Muscle layer of colon (tissue), 2 donors: ENCODE results near the gene NCOR1.
A peak's percentile ranks its signal among the peaks of the same experiment; 100 is the strongest.
"Not testable (repeated sequence)": the region's sequence is repeated elsewhere in the genome, so short reads cannot be mapped to it uniquely, and the experiment has no call there.

Experiments used
- H3K27ac ChIP-seq: one replicate; pipeline ENCODE4 v1.7.0; 2013; ENCODE audit warnings: low read depth, mild to moderate bottlenecking, low read length, moderate library complexity
- H3K27me3 ChIP-seq, 2 donors: one replicate each; pipeline ENCODE4 v1.7.0; 2013; ENCODE audit warnings: low read length in 2 of 2, mild to moderate bottlenecking in 2 of 2; ENCODE audit not compliant: insufficient read depth in 2 of 2, control insufficient read depth in 1 of 2
- H3K36me3 ChIP-seq: one replicate; pipeline ENCODE4 v1.7.0; 2013; ENCODE audit warnings: mild to moderate bottlenecking, low read length; ENCODE audit not compliant: insufficient read depth
- H3K4me1 ChIP-seq: one replicate; pipeline ENCODE4 v1.7.0; 2013; ENCODE audit warnings: mild to moderate bottlenecking, low read length; ENCODE audit not compliant: insufficient read depth
- H3K4me3 ChIP-seq, 2 donors: one replicate each; pipeline ENCODE4 v1.7.0; 2013; ENCODE audit warnings: low read length in 2 of 2, low read depth in 1 of 2, mild to moderate bottlenecking in 1 of 2, moderate library complexity in 1 of 2
- H3K9ac ChIP-seq: one replicate; pipeline ENCODE4 v1.7.0; 2013; ENCODE audit warnings: low read length
- H3K9me3 ChIP-seq: one replicate; pipeline ENCODE4 v1.7.0; 2013; ENCODE audit warnings: mild to moderate bottlenecking, low read length
- donor health status: abdominal sarcoma.
- donor health status: Adenocarcinoma of cecum.

Gene NCOR1

GRCh38 chr17:16214190-16215001 lies 938 bp downstream of the NCOR1 start:
- Histone ChIP-seq H3K27me3 (no peaks in the 10 kb centered on the region), H3K9me3 (no peaks in the 10 kb centered on the region), H3K9ac (peak overlapping the region; percentile 37), H3K4me3 (peak overlapping the region; percentile 93 to 95), H3K27ac (peak overlapping the region; percentile 90), H3K4me1 (peaks cover 18% of the 10 kb centered on the region), H3K36me3 (no peaks in the 10 kb centered on the region)

DNA sequence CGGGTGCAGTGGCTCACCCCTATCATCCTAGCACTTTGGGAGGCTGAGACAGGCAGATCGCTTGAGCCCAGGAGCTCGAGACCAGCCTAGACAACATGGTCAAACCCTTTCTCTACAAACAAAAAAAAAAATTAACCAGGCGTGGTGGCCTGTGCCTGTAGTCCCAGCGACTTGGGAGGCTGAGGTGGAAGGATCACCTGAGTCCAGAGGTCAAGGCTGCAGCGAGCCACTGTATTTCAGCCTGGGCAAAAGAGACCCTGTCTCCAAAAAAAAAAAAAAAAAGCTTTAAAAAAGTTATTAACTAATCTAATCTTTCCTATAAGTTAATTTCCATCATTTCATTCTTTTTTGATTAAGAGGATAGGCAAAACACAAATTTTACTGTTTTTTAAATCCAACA lies 2.5 kb downstream of the NCOR1 start:
- no peak overlapping the region for H3K27ac ChIP-seq
- no peaks in the 10 kb centered on the region for H3K27me3 ChIP-seq

DNA sequence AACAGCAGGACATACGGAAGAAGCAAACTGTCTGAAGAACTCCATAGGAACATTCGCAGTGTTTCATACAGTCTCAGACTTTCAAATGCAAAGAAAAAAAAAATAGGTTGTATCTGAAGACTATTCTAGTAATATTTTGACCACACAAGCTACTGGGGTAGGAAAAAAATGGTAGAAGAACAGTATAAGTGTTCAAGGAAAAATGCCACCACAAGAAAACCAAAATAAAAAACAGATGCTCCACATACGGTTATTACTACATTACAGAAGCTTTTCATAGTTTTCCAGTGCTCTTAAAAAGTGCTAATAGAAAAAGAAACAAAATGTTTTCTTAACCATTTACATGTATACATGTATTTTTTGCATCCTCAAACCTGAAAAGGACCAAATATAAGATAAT lies 3.7 kb downstream of the NCOR1 start:
- no peak overlapping the region for H3K27ac ChIP-seq
- H3K4me3 ChIP-seq: no peak overlapping the region
- H3K9ac ChIP-seq: no peak overlapping the region
- no peaks in the 10 kb centered on the region for H3K9me3 ChIP-seq
- no peaks in the 10 kb centered on the region for H3K27me3 ChIP-seq
- no peaks in the 10 kb centered on the region for H3K36me3 ChIP-seq
- peaks cover 13% of the 10 kb centered on the region for H3K4me1 ChIP-seq

More for the DNA sequence above, 2.5 kb downstream of the NCOR1 start:
- H3K36me3 ChIP-seq: no peaks in the 10 kb centered on the region
- no peaks in the 10 kb centered on the region for H3K9me3 ChIP-seq
- H3K9ac ChIP-seq: no peak overlapping the region
- H3K4me3 ChIP-seq: no peak overlapping the region
- peaks cover 16% of the 10 kb centered on the region for H3K4me1 ChIP-seq

DNA sequence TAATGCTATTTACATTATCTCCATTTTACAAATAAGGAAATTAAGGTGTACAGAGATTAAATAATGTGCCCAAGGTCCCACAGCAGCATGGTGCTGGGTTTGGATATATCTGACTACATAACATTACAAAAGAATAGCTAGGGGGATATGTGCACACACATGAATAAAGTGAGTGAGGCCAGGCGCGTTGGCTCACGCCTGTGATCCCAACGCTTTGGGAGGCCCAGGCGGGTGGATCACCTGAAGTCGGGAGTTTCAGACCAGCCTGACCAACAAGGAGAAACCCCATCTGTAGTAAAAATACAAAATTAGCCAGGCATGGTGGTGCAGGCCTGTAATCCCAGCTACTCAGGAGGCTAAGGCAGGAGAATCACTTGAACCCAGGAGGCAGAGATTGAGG lies 10.6 kb downstream of the NCOR1 start:
- H3K4me3 ChIP-seq, H3K36me3 ChIP-seq, H3K27ac ChIP-seq, H3K27me3 ChIP-seq, H3K9me3 ChIP-seq, H3K9ac ChIP-seq: not testable (repeated sequence)
- H3K4me1 ChIP-seq: peaks cover 19% of the 10 kb centered on the region

DNA sequence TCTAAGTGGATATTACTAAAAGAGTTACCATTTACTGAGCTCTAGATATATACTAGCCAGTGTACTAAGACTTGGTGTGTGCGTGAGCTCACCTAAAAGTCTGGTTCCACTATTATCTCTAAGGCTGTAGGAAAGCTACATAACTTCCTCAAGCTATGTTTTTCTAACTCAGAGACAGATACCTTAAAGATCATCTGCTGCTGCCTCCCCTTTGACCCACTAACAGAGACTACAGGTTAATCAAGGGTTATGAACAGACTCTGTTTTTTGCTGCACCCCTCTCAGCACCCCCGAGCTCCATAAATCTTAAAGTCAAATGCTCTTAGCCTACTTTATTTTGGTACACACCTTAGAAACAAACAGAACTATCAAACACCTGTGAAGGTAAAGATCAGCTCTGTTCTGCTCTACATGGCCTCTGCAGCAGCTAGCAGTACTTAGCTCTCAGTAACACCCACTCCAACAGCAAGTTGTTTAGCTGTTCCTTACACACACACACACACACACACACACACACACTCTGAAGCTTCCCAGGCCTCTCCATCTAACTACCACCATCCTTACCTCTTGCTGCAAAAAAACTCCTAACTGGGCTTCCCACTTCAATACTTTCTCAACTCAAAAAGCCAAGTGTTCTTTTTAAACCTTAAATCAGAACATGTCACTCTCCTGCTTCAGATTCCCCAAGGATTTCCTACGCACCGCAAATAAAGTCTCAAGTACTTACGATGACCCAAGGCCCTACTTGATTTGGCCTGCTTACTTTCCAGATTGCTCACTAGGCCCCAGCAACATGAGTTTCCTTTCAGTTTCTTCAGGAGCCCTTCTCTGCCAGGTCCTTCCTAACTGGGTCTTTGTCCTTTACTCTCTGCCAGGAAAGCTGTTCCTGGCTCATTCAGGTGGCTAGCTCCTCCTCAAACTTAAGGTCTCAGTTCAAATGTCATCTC lies 12.5 kb downstream of the NCOR1 start:
- H3K27ac ChIP-seq: peak overlapping the region; percentile 32
- not testable (repeated sequence) for H3K9me3 ChIP-seq, H3K4me3 ChIP-seq, H3K36me3 ChIP-seq, H3K9ac ChIP-seq, H3K27me3 ChIP-seq
- peaks cover 30% of the 10 kb centered on the region for H3K4me1 ChIP-seq

GRCh38 chr17:16201693-16202131 lies 13.6 kb downstream of the NCOR1 start:
- peaks cover 30% of the 10 kb centered on the region for H3K4me1 ChIP-seq
- not testable (repeated sequence) for H3K27ac ChIP-seq

DNA sequence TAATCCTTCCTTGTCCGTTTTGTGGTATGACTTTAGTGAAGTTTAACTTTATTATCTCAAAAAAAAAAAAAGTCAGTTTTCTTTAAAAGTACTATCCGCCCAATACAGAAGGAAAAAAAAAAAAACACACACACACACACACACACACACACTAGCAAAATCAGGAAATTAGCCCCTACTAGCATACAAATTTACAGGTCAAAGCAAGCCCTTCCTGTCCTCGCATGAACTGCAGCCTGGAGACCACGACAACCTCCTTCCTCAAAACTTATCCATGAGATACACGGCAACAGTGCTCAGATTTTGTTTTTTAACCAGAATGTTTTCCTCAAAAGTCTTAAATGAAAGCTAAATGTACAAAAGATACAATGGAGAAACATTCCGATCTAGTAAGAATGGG lies 16.2 kb downstream of the NCOR1 start:
- Histone ChIP-seq H3K36me3 (peaks cover 2% of the 10 kb centered on the region), H3K9me3 (no peaks in the 10 kb centered on the region), H3K27me3 (no peaks in the 10 kb centered on the region), H3K9ac (no peak overlapping the region), H3K4me1 (peaks cover 30% of the 10 kb centered on the region), H3K27ac (no peak overlapping the region), H3K4me3 (no peak overlapping the region)

More at GRCh38 chr17:16201693-16202131, 13.6 kb downstream of the NCOR1 start:
- not testable (repeated sequence) for H3K4me3 ChIP-seq, H3K9ac ChIP-seq, H3K36me3 ChIP-seq, H3K27me3 ChIP-seq, H3K9me3 ChIP-seq

DNA sequence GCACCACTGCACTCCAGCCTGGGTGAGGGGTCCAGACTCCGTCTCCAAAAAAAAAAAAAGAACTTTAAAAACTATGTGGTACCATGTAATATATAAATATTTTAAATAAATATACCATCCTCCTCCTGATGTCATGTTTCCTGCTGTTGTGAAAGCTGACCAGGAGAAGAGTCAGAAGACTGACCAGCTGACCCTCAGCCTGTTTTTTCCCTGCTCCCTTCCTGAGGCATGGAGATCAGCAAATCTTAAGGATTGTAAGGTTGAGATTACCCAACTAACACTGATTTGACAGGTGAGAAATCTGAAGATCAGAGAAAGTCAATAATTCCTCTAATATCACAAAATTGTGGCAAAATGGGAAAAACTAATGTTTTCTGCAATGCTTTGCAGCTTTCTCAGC lies 18.1 kb downstream of the NCOR1 start:
- Histone ChIP-seq H3K9ac (no peak overlapping the region), H3K4me3 (no peak overlapping the region), H3K27me3 (no peaks in the 10 kb centered on the region), H3K36me3 (peaks cover 8% of the 10 kb centered on the region), H3K27ac (no peak overlapping the region), H3K9me3 (no peaks in the 10 kb centered on the region), H3K4me1 (peaks cover 17% of the 10 kb centered on the region)

DNA sequence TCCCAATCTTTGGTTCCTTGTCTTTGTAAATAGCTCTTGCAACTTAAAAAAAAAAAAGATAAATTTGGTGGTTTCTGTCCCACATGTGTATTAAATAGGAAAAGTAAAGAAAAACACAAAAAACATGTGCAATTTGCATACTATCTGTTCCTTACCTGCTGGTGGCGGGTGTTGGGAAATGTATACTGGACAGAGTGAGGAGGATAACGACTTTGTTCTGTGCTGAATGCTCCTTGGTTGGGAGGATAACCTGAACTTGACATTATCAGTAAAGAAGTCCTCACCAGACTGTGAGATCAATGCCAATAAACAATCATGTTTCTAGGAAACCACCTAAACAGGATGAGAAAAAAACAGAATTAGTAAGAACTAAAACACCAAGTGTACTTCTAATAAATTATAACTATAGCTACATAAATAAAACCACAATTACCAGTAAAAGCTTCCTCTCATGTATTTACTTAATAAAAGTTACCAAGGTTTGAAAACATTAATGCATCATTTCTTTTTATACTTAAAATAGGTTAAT lies 21.0 kb downstream of the NCOR1 start:
- not testable (repeated sequence) for H3K9me3 ChIP-seq, H3K36me3 ChIP-seq, H3K9ac ChIP-seq, H3K27me3 ChIP-seq, H3K27ac ChIP-seq, H3K4me3 ChIP-seq
- H3K4me1 ChIP-seq: peaks cover 15% of the 10 kb centered on the region

GRCh38 chr17:16191604-16192003 lies 23.7 kb downstream of the NCOR1 start:
- H3K36me3 ChIP-seq: peaks cover 8% of the 10 kb centered on the region
- no peak overlapping the region for H3K27ac ChIP-seq
- peaks cover 8% of the 10 kb centered on the region for H3K4me1 ChIP-seq
- no peaks in the 10 kb centered on the region for H3K9me3 ChIP-seq
- H3K4me3 ChIP-seq: no peak overlapping the region
- H3K9ac ChIP-seq: no peak overlapping the region
- no peaks in the 10 kb centered on the region for H3K27me3 ChIP-seq

- H3K27ac ChIP-seq: no peak overlapping the region
- no peak overlapping the region for H3K9ac ChIP-seq
- H3K4me1 ChIP-seq: peaks cover 8% of the 10 kb centered on the region
- H3K9me3 ChIP-seq: no peaks in the 10 kb centered on the region
- peaks cover 16% of the 10 kb centered on the region for H3K36me3 ChIP-seq
- no peaks in the 10 kb centered on the region for H3K27me3 ChIP-seq
- no peak overlapping the region for H3K4me3 ChIP-seq
Observed at GRCh38 chr17:16190703-16191360, 24.5 kb downstream of the NCOR1 start.
